GM23248 (cell line): ENCODE measurements around the gene CLDN24. TPM values are rescaled to one million over a fixed set of nuclear protein-coding genes. Genes with fewer than 3 reads are reported as not detected.

Experiments
- DNase-seq: peaks from one replicate; pipeline ENCODE4 v3.0.0-alpha.2; 2015
- H2AFZ ChIP-seq: fragments of 200-600 bp; sonication (generic); 2 replicates; pipeline ENCODE4 v1.6.1; 2016; ENCODE audit warnings: antibody characterized with exemption
- H3F3A ChIP-seq: fragments of 200-600 bp; sonication (generic); 2 replicates; pipeline ENCODE4 v1.6.1; 2016; ENCODE audit warnings: mild to moderate bottlenecking, antibody characterized with exemption, mixed run types; ENCODE audit not compliant: insufficient read depth
- H3K27ac ChIP-seq: fragments of 200-600 bp; sonication (generic); 2 replicates; pipeline ENCODE4 v1.5.1; 2016; ENCODE audit warnings: mild to moderate bottlenecking
- H3K27me3 ChIP-seq: fragments of 200-600 bp; sonication (generic); replicated peaks from 2 replicates; pipeline ENCODE4 v1.6.1; 2016; ENCODE audit warnings: mild to moderate bottlenecking; ENCODE audit not compliant: insufficient read depth
- H3K36me3 ChIP-seq: fragments of 200-600 bp; sonication (generic); 2 replicates; pipeline ENCODE4 v1.6.1; 2016; ENCODE audit warnings: low read depth, mild to moderate bottlenecking
- H3K4me1 ChIP-seq: fragments of 200-600 bp; sonication (generic); 2 replicates; pipeline ENCODE4 v1.6.1; 2016; ENCODE audit warnings: mild to moderate bottlenecking; ENCODE audit not compliant: insufficient read depth
- H3K4me2 ChIP-seq: fragments of 200-600 bp; sonication (generic); one replicate; pipeline ENCODE4 v1.6.1; 2016; ENCODE audit warnings: mild to moderate bottlenecking; ENCODE audit not compliant: unreplicated experiment
- H3K4me3 ChIP-seq: fragments of 200-600 bp; sonication (generic); 2 replicates; pipeline ENCODE4 v1.5.1; 2016; ENCODE audit warnings: mild to moderate bottlenecking
- H3K79me2 ChIP-seq: fragments of 200-600 bp; sonication (generic); 2 replicates; pipeline ENCODE4 v1.6.1; 2016; ENCODE audit warnings: mild to moderate bottlenecking; ENCODE audit not compliant: insufficient read depth
- H3K9ac ChIP-seq: fragments of 200-600 bp; sonication (generic); 2 replicates; pipeline ENCODE4 v1.6.1; 2016; ENCODE audit warnings: mild to moderate bottlenecking
- H3K9me2 ChIP-seq: fragments of 200-600 bp; sonication (generic); 2 replicates; pipeline ENCODE4 v1.6.1; 2016; ENCODE audit warnings: mixed run types, mild to moderate bottlenecking, moderate library complexity; ENCODE audit not compliant: insufficient read depth
- H3K9me3 ChIP-seq: fragments of 200-600 bp; sonication (generic); one replicate; pipeline ENCODE4 v1.6.1; 2017; ENCODE audit warnings: low read depth
- H4K20me1 ChIP-seq: fragments of 200-600 bp; sonication (generic); 2 replicates; pipeline ENCODE4 v1.6.0; 2016; ENCODE audit not compliant: insufficient read depth
- EZH2 ChIP-seq: fragments of 200-600 bp; sonication (generic); IDR thresholded peaks from 2 replicates; pipeline ENCODE4 v1.6.1; 2018; ENCODE audit warnings: antibody characterized with exemption, mild to moderate bottlenecking; ENCODE audit not compliant: insufficient read depth, poor library complexity, severe bottlenecking
- EZH2phosphoT487 ChIP-seq: fragments of 200-600 bp; sonication (generic); IDR thresholded peaks from 2 replicates; pipeline ENCODE4 v1.6.1; 2018; ENCODE audit warnings: antibody characterized with exemption, moderate library complexity, mild to moderate bottlenecking, low read depth; ENCODE audit not compliant: insufficient read depth
- WGBS, 2 experiments: methylation state at CpG; one replicate each; pipeline ENCODE4 v1.1.6; 2015 to 2017; ENCODE audit warnings: low lambda C conversion rate in 2 of 2, low coverage in 1 of 2; ENCODE audit errors: missing lambda C conversion rate in 2 of 2; 5-methylcytosine and 5-hydroxymethylcytosine counted together
- in situ Hi-C: fragments of 300-500 bp; cut with MboI; formaldehyde crosslinking; loops from 2 replicates; pipeline ENCODE4 v1.15.0; 2020
- polyA plus RNA-seq: library from polyadenylated mRNA; unstranded; fragments of >200 nt; fragmentation: Nextera tagmentation; extraction: Ambion mirVana; gene quantifications from 2 replicates; pipeline ENCODE4 v1.2.1, GENCODE V29; 2016
- total RNA-seq: library from RNA; depleted of rRNA; stranded (reverse); fragments of >200 nt; shearing (Covaris generic); gene quantifications from 2 replicates; pipeline ENCODE4 v1.2.3, GENCODE V29; 2014; rRNA removed

The CLDN24 gene
- total and polyA plus RNA-seq, 2 experiments from 2014 or later = not detected

- no peak overlapping the region for H2AFZ ChIP-seq
- DNase-seq = no peak
- no peak overlapping the region for H3K27ac ChIP-seq
- H4K20me1 ChIP-seq = no peaks in the 10 kb centered on the region
- no peaks in the 10 kb centered on the region for H3K4me1 ChIP-seq
- no peaks in the 10 kb centered on the region for H3K79me2 ChIP-seq
- 0 out of 2 replicates have a peak, but pooled peaks cover 9% of the 10 kb centered on the region for H3F3A ChIP-seq
- 0 to 4% methylated on average over 1 of the region's 1 CpG for WGBS, 2 experiments
- no peak overlapping the region for H3K9ac ChIP-seq
- H3K36me3 ChIP-seq = peaks cover 65% of the 10 kb centered on the region
- H3K9me2 ChIP-seq = no peaks in the 10 kb centered on the region
- in situ Hi-C loops = loop anchor here (10.0 kb wide), 1 partner anchor 129 kb away; no protein-coding TSS in a partner anchor
- TF ChIP-seq EZH2phosphoT487 (no peak), EZH2 (no peak)
- H3K4me2 ChIP-seq = no peak overlapping the region
- no peaks in the 10 kb centered on the region for H3K27me3 ChIP-seq
- H3K9me3 ChIP-seq = no peaks in the 10 kb centered on the region
- no peak overlapping the region for H3K4me3 ChIP-seq
Observed at GRCh38 chr4:183276106-183276505, 46.1 kb downstream of the CLDN24 start.

GRCh38 chr4:183272384-183272783, 49.8 kb downstream of the CLDN24 start:
- Histone ChIP-seq H3K27ac (no peak overlapping the region), H3K9ac (no peak overlapping the region), H4K20me1 (no peaks in the 10 kb centered on the region), H3K79me2 (no peaks in the 10 kb centered on the region), H3K4me2 (no peak overlapping the region), H3F3A (peaks cover 9% of the 10 kb centered on the region; the same call in 1 of the 2 replicates), H3K9me3 (no peaks in the 10 kb centered on the region), H3K4me3 (no peak overlapping the region), H2AFZ (no peak overlapping the region), H3K36me3 (peaks cover 88% of the 10 kb centered on the region), H3K4me1 (no peaks in the 10 kb centered on the region), H3K9me2 (no peaks in the 10 kb centered on the region), H3K27me3 (no peaks in the 10 kb centered on the region)
- WGBS, 2 experiments = 77 to 78% methylated on average over 3 of the region's 3 CpGs
- no peak for DNase-seq
- in situ Hi-C loops = loop anchor here (10.0 kb wide), 1 partner anchor 132 kb away; no protein-coding TSS in a partner anchor
- TF ChIP-seq EZH2phosphoT487 (no peak), EZH2 (no peak)

Other genes starting within 250 kb of the CLDN24 start
- 31.0 and 33.2 TPM in 2 replicates for gene WWC2, start 223.2 kb downstream of the CLDN24 start, total RNA-seq
- gene WWC2, start 223.2 kb downstream of the CLDN24 start, polyA plus RNA-seq = 44.1 and 48.3 TPM in 2 replicates
- gene CLDN22, start 2.1 kb downstream of the CLDN24 start, total RNA-seq = not detected in 2 replicates
- not detected in 2 replicates for gene CLDN22, start 2.1 kb downstream of the CLDN24 start, polyA plus RNA-seq
- gene CDKN2AIP, start 122.2 kb upstream of the CLDN24 start, total RNA-seq = 18.7 and 20.4 TPM in 2 replicates
- 14.6 and 16.7 TPM in 2 replicates for gene CDKN2AIP, start 122.2 kb upstream of the CLDN24 start, polyA plus RNA-seq
- gene ING2, start 182.6 kb upstream of the CLDN24 start, total RNA-seq = 6.4 and 12.2 TPM in 2 replicates
- 20.5 and 22.8 TPM in 2 replicates for gene ING2, start 182.6 kb upstream of the CLDN24 start, polyA plus RNA-seq